Endodermal cell (in vitro differentiated cells): ENCODE results near the gene MAFG. TPM values are rescaled to one million over a fixed set of nuclear protein-coding genes. Genes with fewer than 3 reads are reported as not detected.

Source experiments
- DNase-seq: peaks from one replicate; pipeline ENCODE4 v3.0.0-alpha.2; 2017
- H3K27ac ChIP-seq: 2 replicates; pipeline ENCODE4 v1.5.1; 2013; ENCODE audit warnings: mild to moderate bottlenecking, low read depth, low read length, moderate library complexity
- H3K27me3 ChIP-seq: 2 replicates; pipeline ENCODE4 v1.6.1; 2013; ENCODE audit warnings: mild to moderate bottlenecking, low read length, moderate library complexity; ENCODE audit not compliant: insufficient read depth, control insufficient read depth, poor library complexity, severe bottlenecking
- H3K36me3 ChIP-seq: 2 replicates; pipeline ENCODE4 v1.7.0; 2013; ENCODE audit warnings: mild to moderate bottlenecking, low read length, moderate library complexity; ENCODE audit not compliant: control insufficient read depth, insufficient read depth
- H3K4me1 ChIP-seq: one replicate; pipeline ENCODE4 v1.7.0; 2013; ENCODE audit warnings: low read length; ENCODE audit not compliant: control insufficient read depth, insufficient read depth
- H3K4me3 ChIP-seq: 2 replicates; pipeline ENCODE4 v1.5.1; 2013; ENCODE audit warnings: mild to moderate bottlenecking, low read length, moderate library complexity
- H3K9ac ChIP-seq: 2 replicates; pipeline ENCODE4 v1.6.1; 2013; ENCODE audit warnings: mild to moderate bottlenecking, low read length, moderate library complexity; ENCODE audit not compliant: poor library complexity, severe bottlenecking; ENCODE audit errors: extremely low read depth
- H3K9me3 ChIP-seq: 2 replicates; pipeline ENCODE4 v1.6.1; 2013; ENCODE audit warnings: mild to moderate bottlenecking, low read length, moderate library complexity; ENCODE audit not compliant: control insufficient read depth
- H3K27ac Mint-ChIP-seq: 2 replicates; pipeline ENCODE4 v1.8.0; 2020; ENCODE audit warnings: mixed read lengths
- H3K27me3 Mint-ChIP-seq: 2 replicates; pipeline ENCODE4 v1.8.0; 2021; ENCODE audit warnings: mild to moderate bottlenecking, mixed read lengths; ENCODE audit not compliant: insufficient read depth
- H3K36me3 Mint-ChIP-seq: 2 replicates; pipeline ENCODE4 v1.8.0; 2020; ENCODE audit warnings: low read depth, mixed read lengths
- H3K4me1 Mint-ChIP-seq: 2 replicates; pipeline ENCODE4 v1.8.0; 2020; ENCODE audit warnings: mixed read lengths
- H3K4me3 Mint-ChIP-seq: 2 replicates; pipeline ENCODE4 v1.8.0; 2020; ENCODE audit warnings: mild to moderate bottlenecking, moderate library complexity, mixed read lengths
- H3K9me3 Mint-ChIP-seq: 2 replicates; pipeline ENCODE4 v1.8.0; 2020; ENCODE audit warnings: mild to moderate bottlenecking, mixed read lengths
- CTCF ChIP-seq: fragments of 200-600 bp; sonication (generic); conservative IDR thresholded peaks from 2 replicates; pipeline ENCODE4 v1.5.0; 2021; ENCODE audit warnings: antibody characterized with exemption, mild to moderate bottlenecking
- WGBS, 2 experiments: methylation state at CpG; one replicate each; pipeline versions ENCODE4 v1.1.5 to v1.1.7; 2013; ENCODE audit warnings: missing lambda C conversion rate in 2 of 2, mixed read lengths in 1 of 2; ENCODE audit not compliant: insufficient coverage in 1 of 2, insufficient read length in 1 of 2; 5-methylcytosine and 5-hydroxymethylcytosine counted together
- total RNA-seq, 2 donors: library from RNA; stranded (reverse); fragmentation: NEBNext Ultra II Directional in 1 of 2; extraction: Animal tissue kit (Norgen Biotek cat#: 25700) in 1 of 2; gene quantifications; 2 replicates in 1 of 2; 3 replicates in 1 of 2; pipeline ENCODE4 v1.2.1, GENCODE V29; 2021

The MAFG gene
- total RNA-seq, 2 donors from 2014 or later: 39.9 to 54.1 TPM

- 80 to 88% methylated on average over 9 to 17 of the region's 17 CpGs for WGBS, 2 experiments
- Histone ChIP-seq H3K4me1 (no peaks in the 10 kb centered on the region), H3K9me3 (no peaks in the 10 kb centered on the region), H3K4me3 (no peak overlapping the region), H3K27me3 (no peaks in the 10 kb centered on the region), H3K9ac (no peak overlapping the region), H3K36me3 (no peaks in the 10 kb centered on the region), H3K27ac (no peak overlapping the region)
- no peaks in the 10 kb centered on the region for H3K9me3 Mint-ChIP-seq
- TF ChIP-seq CTCF: no peak
- no peaks in the 10 kb centered on the region for H3K4me1 Mint-ChIP-seq
- no peak for DNase-seq
- no peak overlapping the region for H3K4me3 Mint-ChIP-seq
- no peak overlapping the region for H3K27ac Mint-ChIP-seq
- H3K36me3 Mint-ChIP-seq: no peaks in the 10 kb centered on the region
- peaks cover 15% of the 10 kb centered on the region for H3K27me3 Mint-ChIP-seq
These were observed 21.3 kb upstream of the MAFG start for GRCh38 chr17:81948635-81949378.

- DNase-seq: no peak
- Histone ChIP-seq H3K27ac (no peak within 1 kb of the TSS), H3K4me3 (no peak within 1 kb of the TSS), H3K27me3 (no peaks in the 10 kb centered on the region), H3K4me1 (no peaks in the 10 kb centered on the region), H3K9ac (no peak within 1 kb of the TSS), H3K9me3 (no peaks in the 10 kb centered on the region), H3K36me3 (no peaks in the 10 kb centered on the region)
- Mint-ChIP-seq H3K9me3 (no peaks in the 10 kb centered on the region), H3K4me1 (no peaks in the 10 kb centered on the region), H3K27ac (no peak within 1 kb of the TSS), H3K27me3 (peaks cover 21% of the 10 kb centered on the region), H3K4me3 (no peak within 1 kb of the TSS), H3K36me3 (no peaks in the 10 kb centered on the region)
- TF ChIP-seq CTCF: no peak
- 90 to 95% methylated on average over 8 to 13 of the region's 13 CpGs for WGBS, 2 experiments
These were observed 19.7 kb upstream of the MAFG start, which contains the start of gene MYADML2 for GRCh38 chr17:81947189-81947588. Gene MYADML2, minus strand, starts transcription at chr17:81947233. Its CDS starts 5,492 bp downstream, at chr17:81941741.

GRCh38 chr17:81944858-81945257 is 17.3 kb upstream of the MAFG start:
- Histone ChIP-seq H3K27me3 (no peaks in the 10 kb centered on the region), H3K4me1 (no peaks in the 10 kb centered on the region), H3K27ac (no peak overlapping the region), H3K9ac (no peak overlapping the region), H3K9me3 (no peaks in the 10 kb centered on the region), H3K36me3 (no peaks in the 10 kb centered on the region), H3K4me3 (no peak overlapping the region)
- no peak for DNase-seq
- Mint-ChIP-seq H3K4me3 (no peak overlapping the region), H3K4me1 (no peaks in the 10 kb centered on the region), H3K27ac (no peak overlapping the region), H3K27me3 (peaks cover 22% of the 10 kb centered on the region), H3K9me3 (no peaks in the 10 kb centered on the region), H3K36me3 (no peaks in the 10 kb centered on the region)
- no peak for TF ChIP-seq CTCF
- WGBS, 2 experiments: 85 to 94% methylated on average over 8 to 9 of the region's 9 CpGs
